HCT116 (cell line): ENCODE results near the gene FDXR. TPM values are rescaled to one million over a fixed set of nuclear protein-coding genes. Genes with fewer than 3 reads are reported as not detected.

Experiments used
- ATAC-seq: fragments of 200-7000 bp; cut with Tn5 transposase; 2 replicates; pipeline ENCODE4 v1.9.1; 2020; ENCODE audit warnings: mild to moderate bottlenecking, moderate library complexity
- BruUV-seq: library from RNA; stranded (reverse); fragments of 400-500 nt; replicated peaks from 2 replicates; lab custom pipeline; 2021; lab: Mats Ljungman, UMichigan
- CTCF ChIA-PET: fragments of 300-600 bp; sonication (Branson Sonifier 250); formaldehyde crosslinking; loops from one replicate; lab custom pipeline; 2021; ENCODE audit warnings: antibody characterized with exemption; lab: Charles Lee
- POLR2A ChIA-PET: fragments of 300-600, 350-600 bp; sonication (Branson Sonifier 250); formaldehyde crosslinking; loops from one replicate; lab custom pipeline; 2021; ENCODE audit warnings: antibody characterized with exemption; lab: Charles Lee
- RAD21 ChIA-PET, 2 experiments: fragments of 300-600 bp; sonication (Branson Sonifier 250); formaldehyde crosslinking; loops; one replicate each; lab custom pipeline; 2023; ENCODE audit warnings: low total read pairs in 2 of 2; ENCODE audit not compliant: uncharacterized antibody in 2 of 2, unreplicated experiment in 2 of 2, low non-redundant PET in 1 of 2; lab: Charles Lee
- DNase-seq: peaks from one replicate; pipeline ENCODE4 v3.0.0-alpha.2; 2010; ENCODE audit warnings: low read depth, low spot score
- H2AFZ ChIP-seq: fragments of 200-600 bp; shearing (Covaris generic), sonication (generic); 2 replicates; pipeline ENCODE4 v1.6.1; 2017; ENCODE audit warnings: low read depth, mixed run types, mixed read lengths, antibody characterized with exemption, low read length; ENCODE audit not compliant: poor library complexity, severe bottlenecking
- H3K27ac ChIP-seq: 2 replicates; pipeline ENCODE4 v1.5.1; 2012; ENCODE audit warnings: low read depth, low read length
- H3K27me3 ChIP-seq: fragments of 200-600 bp; sonication (generic); 2 replicates; pipeline ENCODE4 v1.6.1; 2016; ENCODE audit warnings: mixed run types, low read length, mixed read lengths; ENCODE audit not compliant: insufficient read depth
- H3K36me3 ChIP-seq, 2 experiments: fragments of 200-500 bp in 1 of 2; fragments of 200-600 bp in 1 of 2; sonication (Bioruptor generic) in 1 of 2; sonication (generic) in 1 of 2; 2 replicates each; pipeline versions ENCODE4 v1.5.1 to v1.6.1; 2014 to 2016; ENCODE audit warnings: low read length in 2 of 2, inconsistent platforms in 1 of 2, mixed read lengths in 1 of 2, mixed run types in 1 of 2; ENCODE audit not compliant: insufficient read depth in 2 of 2, control insufficient read depth in 1 of 2
- H3K4me1 ChIP-seq, 2 experiments: fragments of 200-600 bp in 1 of 2; sonication (generic) in 1 of 2; 2 replicates each; pipeline versions ENCODE4 v1.5.1 to v1.6.1; 2012 to 2017; ENCODE audit warnings: low read length in 2 of 2, inconsistent platforms in 1 of 2, mild to moderate bottlenecking in 1 of 2, mixed read lengths in 1 of 2, mixed run types in 1 of 2, moderate library complexity in 1 of 2; ENCODE audit not compliant: insufficient read depth in 2 of 2, control insufficient read depth in 1 of 2
- H3K4me2 ChIP-seq: fragments of 200-600 bp; sonication (generic); 2 replicates; pipeline ENCODE4 v1.6.1; 2017; ENCODE audit warnings: mixed run types, low read length, mixed read lengths
- H3K4me3 ChIP-seq, 2 experiments: fragments of 200-600 bp in 1 of 2; sonication (generic) in 1 of 2; replicated peaks in 1 of 2; 2 replicates each; pipeline ENCODE4 v1.5.1; 2011 to 2016; ENCODE audit warnings: low read length in 2 of 2, control low read depth in 1 of 2, low read depth in 1 of 2, mild to moderate bottlenecking in 1 of 2, mixed read lengths in 1 of 2, mixed run types in 1 of 2
- H3K79me2 ChIP-seq: fragments of 200-600 bp; sonication (generic); 2 replicates; pipeline ENCODE4 v1.6.1; 2017; ENCODE audit warnings: mild to moderate bottlenecking, mixed run types, low read length, moderate library complexity, mixed read lengths; ENCODE audit not compliant: insufficient read depth
- H3K9ac ChIP-seq: fragments of 200-600 bp; sonication (generic); 2 replicates; pipeline ENCODE4 v1.6.1; 2016; ENCODE audit warnings: low read length, mixed read lengths
- H3K9me2 ChIP-seq: fragments of 200-600 bp; sonication (generic), shearing (Covaris generic); 2 replicates; pipeline ENCODE4 v1.6.1; 2017; ENCODE audit warnings: mixed run types, mild to moderate bottlenecking, moderate library complexity; ENCODE audit not compliant: insufficient read depth
- H3K9me3 ChIP-seq, 2 experiments: fragments of 200-500 bp in 1 of 2; fragments of 200-600 bp in 1 of 2; sonication (Bioruptor generic) in 1 of 2; sonication (generic) in 1 of 2; 2 replicates each; pipeline ENCODE4 v1.6.1; 2014 to 2017; ENCODE audit warnings: low read length in 2 of 2, mixed read lengths in 2 of 2, inconsistent platforms in 1 of 2, low read depth in 1 of 2, mild to moderate bottlenecking in 1 of 2, mixed run types in 1 of 2, moderate library complexity in 1 of 2; ENCODE audit not compliant: control insufficient read depth in 1 of 2, insufficient read depth in 1 of 2
- H4K20me1 ChIP-seq: fragments of 200-600 bp; sonication (generic), shearing (Covaris generic); 2 replicates; pipeline ENCODE4 v1.6.1; 2017; ENCODE audit warnings: mixed run types, mild to moderate bottlenecking, moderate library complexity; ENCODE audit not compliant: insufficient read depth
- ATF3 ChIP-seq: IDR thresholded peaks from 2 replicates; pipeline ENCODE4 v1.6.1; 2012
- EGR1 ChIP-seq: IDR thresholded peaks from 2 replicates; pipeline ENCODE4 v1.6.1; 2012; ENCODE audit warnings: low read depth
- EZH2 ChIP-seq: fragments of 200-600 bp; sonication (generic); IDR thresholded peaks from 2 replicates; pipeline ENCODE4 v1.6.1; 2017; ENCODE audit warnings: antibody characterized with exemption, mixed run types
- JUND ChIP-seq: IDR thresholded peaks from 2 replicates; pipeline ENCODE4 v1.6.1; 2012
- RAD21 ChIP-seq: IDR thresholded peaks from 2 replicates; pipeline ENCODE4 v1.6.1; 2012; ENCODE audit warnings: low read depth, mild to moderate bottlenecking
- SIN3A ChIP-seq: IDR thresholded peaks from 2 replicates; pipeline ENCODE4 v1.6.1; 2012; ENCODE audit warnings: low read depth
- SP1 ChIP-seq: IDR thresholded peaks from 2 replicates; pipeline ENCODE4 v1.6.1; 2012; ENCODE audit warnings: low read depth
- TCF7L2 ChIP-seq: IDR thresholded peaks from 2 replicates; pipeline ENCODE4 v1.7.0; 2011; ENCODE audit warnings: borderline replicate concordance, inconsistent platforms; ENCODE audit not compliant: insufficient read depth, insufficient read length; ENCODE audit errors: extremely low read depth
- YY1 ChIP-seq: IDR thresholded peaks from 2 replicates; pipeline ENCODE4 v1.6.1; 2011; ENCODE audit warnings: low read length, low read depth, moderate library complexity, mild to moderate bottlenecking; ENCODE audit not compliant: insufficient replicate concordance; ENCODE audit errors: extremely low read depth
- ZFX ChIP-seq: fragments of 450-650 bp; IDR thresholded peaks from 2 replicates; pipeline ENCODE4 v1.6.1; 2017
- ZNF274 ChIP-seq: fragments of 200-500 bp; sonication (Bioruptor generic); IDR thresholded peaks from 2 replicates; pipeline ENCODE4 v1.6.1; 2014; ENCODE audit warnings: mild to moderate bottlenecking, low read depth, low read length, inconsistent platforms
- intact Hi-C: fragments of 100-400 bp; cut with micrococcal nuclease; formaldehyde crosslinking; loops from 2 replicates; pipeline ENCODE4 v1.10.0; 2022
- total RNA-seq: library from RNA; stranded (reverse); gene quantifications from one replicate; pipeline ENCODE4 v1.2.1, GENCODE V29; 2021; ENCODE audit not compliant: unreplicated experiment
- TF ChIP-seq, protein P1 (sequence below): IDR thresholded peaks from 2 replicates; pipeline ENCODE4 v1.6.1; 2011; ENCODE audit warnings: mild to moderate bottlenecking, low read length, moderate library complexity; ENCODE audit not compliant: insufficient replicate concordance; ENCODE audit errors: extremely low read depth

FDXR gene
- total RNA-seq, 1 experiment from 2014 or later, result 98.8 TPM

- BruUV-seq, result no TSS peak
These were observed 24.0 kb downstream of the FDXR start for GRCh38 chr17:74848656-74849399.

More at GRCh38 chr17:74848656-74849399, 24.0 kb downstream of the FDXR start:
- TF ChIP-seq SIN3A (no peak), ZFX (no peak), TCF7L2 (no peak), EGR1 (no peak), ATF3 (no peak), ZNF274 (no peak), EZH2 (no peak), SP1 (no peak), JUND (no peak), RAD21 (no peak), YY1 (no peak)
- TF ChIP-seq, protein P1, sequence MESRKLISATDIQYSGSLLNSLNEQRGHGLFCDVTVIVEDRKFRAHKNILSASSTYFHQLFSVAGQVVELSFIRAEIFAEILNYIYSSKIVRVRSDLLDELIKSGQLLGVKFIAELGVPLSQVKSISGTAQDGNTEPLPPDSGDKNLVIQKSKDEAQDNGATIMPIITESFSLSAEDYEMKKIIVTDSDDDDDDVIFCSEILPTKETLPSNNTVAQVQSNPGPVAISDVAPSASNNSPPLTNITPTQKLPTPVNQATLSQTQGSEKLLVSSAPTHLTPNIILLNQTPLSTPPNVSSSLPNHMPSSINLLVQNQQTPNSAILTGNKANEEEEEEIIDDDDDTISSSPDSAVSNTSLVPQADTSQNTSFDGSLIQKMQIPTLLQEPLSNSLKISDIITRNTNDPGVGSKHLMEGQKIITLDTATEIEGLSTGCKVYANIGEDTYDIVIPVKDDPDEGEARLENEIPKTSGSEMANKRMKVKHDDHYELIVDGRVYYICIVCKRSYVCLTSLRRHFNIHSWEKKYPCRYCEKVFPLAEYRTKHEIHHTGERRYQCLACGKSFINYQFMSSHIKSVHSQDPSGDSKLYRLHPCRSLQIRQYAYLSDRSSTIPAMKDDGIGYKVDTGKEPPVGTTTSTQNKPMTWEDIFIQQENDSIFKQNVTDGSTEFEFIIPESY, result no peak
- Histone ChIP-seq H3K27me3 (no peaks in the 10 kb centered on the region), H3K27ac (no peak overlapping the region), H3K9me2 (no peaks in the 10 kb centered on the region), H3K4me1 (peaks cover 0 to 12% of the 10 kb centered on the region in 2 experiments; a peak in 2 of 4 replicates), H2AFZ (no peak overlapping the region), H3K9me3 (no peaks in the 10 kb centered on the region), H3K36me3 (no peaks in the 10 kb centered on the region), H3K4me3 (no peak overlapping the region), H3K79me2 (no peaks in the 10 kb centered on the region), H3K4me2 (no peak overlapping the region), H4K20me1 (no peaks in the 10 kb centered on the region), H3K9ac (no peak overlapping the region)
- ChIA-PET RAD21 (interaction anchor here in 1 of 2 experiments (0.6 kb wide), 1 partner anchor 418 kb away, joined by 3 read pairs; no protein-coding TSS in a partner anchor), POLR2A (no interaction called here), CTCF (no interaction called here)
- ATAC-seq (no peak), DNase-seq (no peak)
- intact Hi-C loops, result no loop called here
